COR-L47 (cell line): Measurements from ENCODE around the gene UPP2.

Experiments used
- DNase-seq: peaks from one replicate; lab custom pipeline; 2025; lab: John Stamatoyannopoulos, UW

The UPP2 gene

GRCh38 chr2:158101384-158101926 lies at the start of gene UPP2:
Gene UPP2 (plus strand): TSS chr2:158101876. CDS start chr2:158102064, 188 bp downstream.
- DNase-seq = no peak

GRCh38 chr2:158052761-158053160 lies 48.9 kb upstream of the UPP2 start:
- DNase-seq = no peak

GRCh38 chr2:158056875-158057274 lies 44.8 kb upstream of the UPP2 start:
- no peak for DNase-seq

GRCh38 chr2:158060160-158060834 lies 41.4 kb upstream of the UPP2 start:
- no peak for DNase-seq

- DNase-seq = no peak
Measured at GRCh38 chr2:158060835-158061435, 40.7 kb upstream of the UPP2 start.

- no peak for DNase-seq
Measured at GRCh38 chr2:158061763-158062162, 39.9 kb upstream of the UPP2 start.

- no peak for DNase-seq
Measured at GRCh38 chr2:158066046-158066713, 35.5 kb upstream of the UPP2 start.

GRCh38 chr2:158071018-158071417 lies 30.7 kb upstream of the UPP2 start:
- DNase-seq = no peak

GRCh38 chr2:158072361-158072760 lies 29.3 kb upstream of the UPP2 start:
- DNase-seq = no peak

- no peak for DNase-seq
Measured at GRCh38 chr2:158079672-158080071, 22.0 kb upstream of the UPP2 start.

- DNase-seq = no peak
Measured at GRCh38 chr2:158088093-158088492, 13.6 kb upstream of the UPP2 start.

- no peak for DNase-seq
Measured at GRCh38 chr2:158089322-158089721, 12.4 kb upstream of the UPP2 start.

- no peak for DNase-seq
Measured at GRCh38 chr2:158091647-158092046, 10.0 kb upstream of the UPP2 start.

- no peak for DNase-seq
Measured at GRCh38 chr2:158094487-158095092, 7.1 kb upstream of the UPP2 start.

- no peak for DNase-seq
Measured at GRCh38 chr2:158095269-158095668, 6.4 kb upstream of the UPP2 start.

GRCh38 chr2:158095912-158096311 lies 5.8 kb upstream of the UPP2 start:
- no peak for DNase-seq

GRCh38 chr2:158097481-158097880 lies 4.2 kb upstream of the UPP2 start:
- DNase-seq = no peak

- DNase-seq = no peak
Measured at GRCh38 chr2:158098178-158098577, 3.5 kb upstream of the UPP2 start.

GRCh38 chr2:158099716-158100115 lies 2.0 kb upstream of the UPP2 start:
- no peak for DNase-seq

GRCh38 chr2:158100411-158100810 lies 1.3 kb upstream of the UPP2 start:
- no peak for DNase-seq

GRCh38 chr2:158102446-158102845 lies 770 bp downstream of the UPP2 start:
- DNase-seq = no peak

- no peak for DNase-seq
Measured at GRCh38 chr2:158103411-158104012, 1.8 kb downstream of the UPP2 start.
